Calu3 (cell line): Measurements from ENCODE around the gene WWTR1. TPM values are rescaled to one million over a fixed set of nuclear protein-coding genes. Genes with fewer than 3 reads are reported as not detected.
A peak's percentile ranks its signal among the peaks of the same experiment; 100 is the strongest.

ENCODE experiments used
- BruUV-seq: library from RNA; stranded (reverse); fragments of 400-500 nt; replicated peaks from 2 replicates; lab custom pipeline; 2021; lab: Mats Ljungman, UMichigan
- CTCF ChIA-PET: fragments of 300-600 bp; sonication (Branson Sonifier 250); formaldehyde crosslinking; loops from one replicate; lab custom pipeline; 2022; ENCODE audit warnings: antibody characterized with exemption; lab: Charles Lee
- DNase-seq: peaks from one replicate; pipeline ENCODE4 v3.0.0; 2022
- H3K27ac Mint-ChIP-seq: one replicate; pipeline ENCODE4 v1.8.0; 2022; ENCODE audit warnings: mixed read lengths; ENCODE audit not compliant: unreplicated experiment
- H3K27me3 Mint-ChIP-seq: one replicate; pipeline ENCODE4 v1.8.0; 2022; ENCODE audit warnings: mixed read lengths; ENCODE audit not compliant: unreplicated experiment
- H3K36me3 Mint-ChIP-seq: one replicate; pipeline ENCODE4 v1.8.0; 2022; ENCODE audit warnings: mild to moderate bottlenecking, moderate library complexity, mixed read lengths; ENCODE audit not compliant: insufficient read depth, unreplicated experiment
- H3K4me1 Mint-ChIP-seq: one replicate; pipeline ENCODE4 v1.8.0; 2022; ENCODE audit warnings: mild to moderate bottlenecking, low read depth, mixed read lengths; ENCODE audit not compliant: unreplicated experiment
- H3K4me3 Mint-ChIP-seq: one replicate; pipeline ENCODE4 v1.8.0; 2022; ENCODE audit warnings: mild to moderate bottlenecking, low read depth, moderate library complexity, mixed read lengths; ENCODE audit not compliant: unreplicated experiment
- H3K9me3 Mint-ChIP-seq: one replicate; pipeline ENCODE4 v1.8.0; 2022; ENCODE audit warnings: low read depth, mixed read lengths; ENCODE audit not compliant: unreplicated experiment
- CTCF ChIP-seq: fragments of 200-600 bp; IDR thresholded peaks from one replicate; pipeline ENCODE4 v1.8.0; 2022; ENCODE audit warnings: antibody characterized with exemption; ENCODE audit not compliant: unreplicated experiment
- intact Hi-C: fragments of 100-400 bp; cut with micrococcal nuclease; formaldehyde crosslinking; loops from one replicate; pipeline ENCODE4 v1.10.0; 2022; ENCODE audit not compliant: unreplicated experiment
- total RNA-seq: library from RNA; stranded (reverse); gene quantifications from 2 replicates; pipeline ENCODE4 v1.2.3, GENCODE V29; 2022

WWTR1 gene
- total RNA-seq, 1 experiment from 2014 or later: 269 TPM

GRCh38 chr3:149575213-149575960 is 82.4 kb downstream of the WWTR1 start:
- peaks cover 96% of the 10 kb centered on the region for H3K4me1 Mint-ChIP-seq

GRCh38 chr3:149572796-149573414 is 84.9 kb downstream of the WWTR1 start:
- Mint-ChIP-seq H3K9me3 (no peaks in the 10 kb centered on the region), H3K4me3 (no peak overlapping the region), H3K36me3 (peaks cover 88% of the 10 kb centered on the region), H3K27ac (peak overlapping the region; percentile 92), H3K4me1 (peaks cover 81% of the 10 kb centered on the region), H3K27me3 (no peaks in the 10 kb centered on the region)
- intact Hi-C loops: no loop called here
- CTCF ChIA-PET: interaction anchor here (1.0 to 1.6 kb wide), 4 partner anchors 17 to 85 kb away, joined by 3 to 6 read pairs (median 3); partner anchors contain the start of gene WWTR1
- no peak for TF ChIP-seq CTCF
- BruUV-seq: no TSS peak
- DNase-seq: no peak

More at GRCh38 chr3:149575213-149575960, 82.4 kb downstream of the WWTR1 start:
- CTCF ChIA-PET: interaction anchor here (0.6 to 2.6 kb wide), 17 partner anchors 8 to 475 kb away, joined by 3 to 13 read pairs (median 5); partner anchors contain the start of gene WWTR1
- BruUV-seq: TSS peak; percentile 61
- TF ChIP-seq CTCF: no peak
- peaks cover 80% of the 10 kb centered on the region for H3K36me3 Mint-ChIP-seq
- no peaks in the 10 kb centered on the region for H3K27me3 Mint-ChIP-seq
- no peaks in the 10 kb centered on the region for H3K9me3 Mint-ChIP-seq
- peak overlapping the region; percentile 92 for H3K27ac Mint-ChIP-seq
- peak overlapping the region; percentile 32 for H3K4me3 Mint-ChIP-seq
- no peak for DNase-seq
- intact Hi-C loops: loop anchor here (5.0 kb wide), 1 partner anchor 82 kb away; the partner anchor contains the start of gene WWTR1

GRCh38 chr3:149571381-149571780 is 86.4 kb downstream of the WWTR1 start:
- Mint-ChIP-seq H3K36me3 (peaks cover 88% of the 10 kb centered on the region), H3K27me3 (no peaks in the 10 kb centered on the region), H3K27ac (peak overlapping the region; percentile 68), H3K9me3 (no peaks in the 10 kb centered on the region), H3K4me3 (no peak overlapping the region), H3K4me1 (peaks cover 79% of the 10 kb centered on the region)
- intact Hi-C loops: no loop called here
- no peak for TF ChIP-seq CTCF
- CTCF ChIA-PET: interaction anchor here (0.7 to 3.4 kb wide), 4 partner anchors 9 to 203 kb away, joined by 3 to 17 read pairs (median 8); no protein-coding TSS in a partner anchor
- no peak for DNase-seq
- no TSS peak for BruUV-seq

GRCh38 chr3:149570016-149570415 is 87.8 kb downstream of the WWTR1 start:
- peaks cover 72% of the 10 kb centered on the region for H3K4me1 Mint-ChIP-seq
- TF ChIP-seq CTCF: no peak
- CTCF ChIA-PET: interaction anchor here (0.5 to 3.4 kb wide), 4 partner anchors 10 to 614 kb away, joined by 3 to 17 read pairs (median 4); no protein-coding TSS in a partner anchor
- DNase-seq: no peak
- peaks cover 90% of the 10 kb centered on the region for H3K36me3 Mint-ChIP-seq
- H3K27me3 Mint-ChIP-seq: no peaks in the 10 kb centered on the region
- intact Hi-C loops: no loop called here
- H3K9me3 Mint-ChIP-seq: no peaks in the 10 kb centered on the region
- no peak overlapping the region for H3K4me3 Mint-ChIP-seq
- H3K27ac Mint-ChIP-seq: no peak overlapping the region
- TSS peak; percentile 8 for BruUV-seq
